A673 (cell line): ENCODE measurements around the gene RELL1. TPM values are rescaled to one million over a fixed set of nuclear protein-coding genes. Genes with fewer than 3 reads are reported as not detected.

ENCODE experiments used
- BruUV-seq: library from RNA; stranded (reverse); fragments of 400-500 nt; replicated peaks from 2 replicates; lab custom pipeline; 2021; lab: Mats Ljungman, UMichigan
- CTCF ChIA-PET: fragments of 300-600 bp; sonication (Branson Sonifier 250); formaldehyde crosslinking; loops from one replicate; lab custom pipeline; 2022; ENCODE audit warnings: antibody characterized with exemption; lab: Charles Lee
- POLR2A ChIA-PET: fragments of 300-600 bp; sonication (Branson Sonifier 250); formaldehyde crosslinking; loops from one replicate; lab custom pipeline; 2022; ENCODE audit warnings: antibody characterized with exemption; ENCODE audit not compliant: low non-redundant PET; lab: Charles Lee
- DNase-seq: peaks from one replicate; pipeline ENCODE4 v3.0.0-alpha.2; 2015; ENCODE audit warnings: low spot score
- H3K27ac ChIP-seq: fragments of 200-600 bp; sonication (generic); 2 replicates; pipeline ENCODE4 v1.5.1; 2016; ENCODE audit warnings: mixed run types, low read depth, mild to moderate bottlenecking, mixed read lengths, antibody characterized with exemption, low read length; ENCODE audit not compliant: poor library complexity, severe bottlenecking
- H3K27me3 ChIP-seq: fragments of 200-600 bp; sonication (generic); replicated peaks from 2 replicates; pipeline ENCODE4 v1.6.1; 2017; ENCODE audit warnings: mixed run types, low read depth, mild to moderate bottlenecking, mixed read lengths, antibody characterized with exemption, low read length; ENCODE audit not compliant: insufficient read depth, poor library complexity
- H3K36me3 ChIP-seq: fragments of 200-600 bp; sonication (generic); 2 replicates; pipeline ENCODE4 v1.6.1; 2016; ENCODE audit warnings: mixed run types, mild to moderate bottlenecking, mixed read lengths, antibody characterized with exemption, low read length; ENCODE audit not compliant: insufficient read depth, poor library complexity, severe bottlenecking
- H3K4me1 ChIP-seq: fragments of 200-600 bp; sonication (generic); 2 replicates; pipeline ENCODE4 v1.6.1; 2017; ENCODE audit warnings: mixed run types, mild to moderate bottlenecking, mixed read lengths, antibody characterized with exemption, low read length; ENCODE audit not compliant: insufficient read depth, poor library complexity, severe bottlenecking
- H3K4me3 ChIP-seq: fragments of 200-600 bp; sonication (generic); 2 replicates; pipeline ENCODE4 v1.5.1; 2016; ENCODE audit warnings: low read depth, mixed run types, mild to moderate bottlenecking, mixed read lengths, low read length; ENCODE audit not compliant: poor library complexity, severe bottlenecking
- H3K9me3 ChIP-seq: fragments of 200-600 bp; sonication (generic); 2 replicates; pipeline ENCODE4 v1.6.1; 2016; ENCODE audit warnings: mixed run types, low read depth, mild to moderate bottlenecking, mixed read lengths, antibody characterized with exemption, low read length; ENCODE audit not compliant: poor library complexity, severe bottlenecking
- EZH2 ChIP-seq: fragments of 200-600 bp; sonication (generic); IDR thresholded peaks from 2 replicates; pipeline ENCODE4 v1.6.1; 2017; ENCODE audit warnings: borderline replicate concordance, low read depth, mild to moderate bottlenecking, mixed read lengths, antibody characterized with exemption, low read length; ENCODE audit not compliant: poor library complexity, severe bottlenecking
- intact Hi-C: fragments of 100-400 bp; cut with micrococcal nuclease; formaldehyde crosslinking; loops from one replicate; pipeline ENCODE4 v1.10.0; 2022; ENCODE audit not compliant: unreplicated experiment
- total RNA-seq: library from RNA; stranded (reverse); gene quantifications from 2 replicates; pipeline ENCODE4 v1.2.3, GENCODE V29; 2021
- TF ChIP-seq, protein P1 (sequence below): fragments of 300-800, 200-600 bp; sonication (generic); conservative IDR thresholded peaks from 2 replicates; pipeline ENCODE4 v1.5.1; 2017; ENCODE audit warnings: low read depth, mild to moderate bottlenecking, antibody characterized with exemption, low read length, moderate library complexity, mixed read lengths

RELL1 gene
- total RNA-seq, 1 experiment from 2014 or later, result 6.0 TPM

DNA sequence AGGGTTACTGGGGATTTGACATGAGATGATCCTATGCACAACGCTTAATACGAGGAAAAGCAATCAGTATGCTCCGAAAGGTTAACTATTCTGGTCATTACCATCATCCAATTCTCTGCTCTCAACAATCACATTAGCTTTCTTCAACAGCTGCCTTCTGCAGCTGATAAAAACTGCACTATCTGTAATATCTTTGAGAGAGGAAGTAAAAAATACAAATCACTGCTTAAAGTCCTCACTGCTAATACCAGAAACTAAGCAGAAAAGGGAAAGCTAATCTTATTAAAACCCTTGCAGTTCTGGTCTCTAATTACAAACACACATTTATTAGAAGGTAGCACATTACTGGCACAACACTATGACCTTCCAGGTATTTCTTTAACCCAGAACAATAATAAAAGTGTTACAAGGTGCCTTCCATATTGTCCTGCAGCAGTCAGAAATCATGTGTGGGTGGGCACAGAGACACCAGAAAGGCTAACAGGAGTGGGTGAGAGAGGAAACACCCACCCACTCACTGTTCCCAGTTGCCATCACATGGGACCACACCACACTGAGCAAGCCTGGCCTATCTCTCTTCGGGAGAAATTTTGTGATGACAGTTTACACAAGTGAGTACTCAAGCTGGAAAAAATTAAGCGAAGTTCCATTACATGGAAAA is 71.0 kb downstream of the RELL1 start:
- BruUV-seq, result no TSS peak
- H3K27me3 ChIP-seq, result no peaks in the 10 kb centered on the region
- intact Hi-C loops, result no loop called here
- peaks cover 29% of the 10 kb centered on the region for H3K4me1 ChIP-seq
- ChIA-PET POLR2A (no interaction called here), CTCF (no interaction called here)
- no peak overlapping the region for H3K4me3 ChIP-seq
- no peak for DNase-seq
- H3K27ac ChIP-seq, result peak overlapping the region; percentile 60
- TF ChIP-seq, protein P1, sequence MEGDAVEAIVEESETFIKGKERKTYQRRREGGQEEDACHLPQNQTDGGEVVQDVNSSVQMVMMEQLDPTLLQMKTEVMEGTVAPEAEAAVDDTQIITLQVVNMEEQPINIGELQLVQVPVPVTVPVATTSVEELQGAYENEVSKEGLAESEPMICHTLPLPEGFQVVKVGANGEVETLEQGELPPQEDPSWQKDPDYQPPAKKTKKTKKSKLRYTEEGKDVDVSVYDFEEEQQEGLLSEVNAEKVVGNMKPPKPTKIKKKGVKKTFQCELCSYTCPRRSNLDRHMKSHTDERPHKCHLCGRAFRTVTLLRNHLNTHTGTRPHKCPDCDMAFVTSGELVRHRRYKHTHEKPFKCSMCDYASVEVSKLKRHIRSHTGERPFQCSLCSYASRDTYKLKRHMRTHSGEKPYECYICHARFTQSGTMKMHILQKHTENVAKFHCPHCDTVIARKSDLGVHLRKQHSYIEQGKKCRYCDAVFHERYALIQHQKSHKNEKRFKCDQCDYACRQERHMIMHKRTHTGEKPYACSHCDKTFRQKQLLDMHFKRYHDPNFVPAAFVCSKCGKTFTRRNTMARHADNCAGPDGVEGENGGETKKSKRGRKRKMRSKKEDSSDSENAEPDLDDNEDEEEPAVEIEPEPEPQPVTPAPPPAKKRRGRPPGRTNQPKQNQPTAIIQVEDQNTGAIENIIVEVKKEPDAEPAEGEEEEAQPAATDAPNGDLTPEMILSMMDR, result no peak
- TF ChIP-seq EZH2, result no peak
- H3K9me3 ChIP-seq, result no peaks in the 10 kb centered on the region
- no peaks in the 10 kb centered on the region for H3K36me3 ChIP-seq

DNA sequence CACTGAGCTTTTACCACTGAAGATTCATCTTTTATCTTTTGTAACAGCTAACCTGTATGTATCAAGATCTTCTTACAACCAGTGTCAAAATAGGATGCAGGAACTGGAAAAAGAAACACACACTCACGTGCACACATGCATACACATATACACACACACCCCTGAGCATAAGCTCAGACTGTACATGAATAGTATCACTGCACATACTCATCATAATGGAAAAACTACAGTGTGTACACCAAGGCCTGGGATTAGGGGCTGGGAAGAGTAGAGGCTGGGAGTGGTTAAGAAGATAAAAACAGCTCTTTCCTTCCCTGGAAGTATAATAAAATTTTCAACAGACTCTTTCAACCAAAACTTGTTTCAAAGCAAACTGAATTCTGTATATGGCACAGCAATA is 73.4 kb downstream of the RELL1 start:
- CTCF ChIA-PET, result no interaction called here
- BruUV-seq, result no TSS peak

DNA sequence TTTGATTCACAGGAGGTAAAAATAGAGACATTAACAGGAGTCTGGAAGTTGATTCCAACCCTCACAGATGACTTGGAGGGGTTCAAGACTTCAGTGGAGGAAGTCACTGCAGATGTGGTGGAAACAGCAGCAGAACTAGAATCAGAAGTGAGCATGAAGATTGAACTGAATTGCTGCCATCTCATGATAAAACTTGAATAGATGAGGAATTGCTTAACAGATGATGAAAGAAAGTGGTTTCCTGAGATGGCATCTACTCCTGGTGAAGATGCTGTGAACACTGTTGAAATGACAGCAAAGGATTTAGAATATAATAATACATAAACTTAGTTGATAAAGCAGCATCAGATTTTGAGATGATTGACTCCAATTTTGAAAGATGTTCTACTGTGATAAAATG is 76.5 kb downstream of the RELL1 start:
- DNase-seq, result no peak
- no TSS peak for BruUV-seq
- POLR2A ChIA-PET, result no interaction called here
- H3K27me3 ChIP-seq, result no peaks in the 10 kb centered on the region
- H3K27ac ChIP-seq, result no peak overlapping the region
- no peaks in the 10 kb centered on the region for H3K9me3 ChIP-seq
- no peak for TF ChIP-seq EZH2
- TF ChIP-seq, protein P1, result no peak
- H3K4me3 ChIP-seq, result no peak overlapping the region
- intact Hi-C loops, result no loop called here
- peaks cover 11% of the 10 kb centered on the region for H3K4me1 ChIP-seq
- H3K36me3 ChIP-seq, result no peaks in the 10 kb centered on the region
- CTCF ChIA-PET, result no interaction called here

More for the DNA sequence above, 73.4 kb downstream of the RELL1 start:
- no peaks in the 10 kb centered on the region for H3K36me3 ChIP-seq
- no peaks in the 10 kb centered on the region for H3K9me3 ChIP-seq
- POLR2A ChIA-PET, result no interaction called here
- H3K4me1 ChIP-seq, result peaks cover 29% of the 10 kb centered on the region
- H3K27me3 ChIP-seq, result no peaks in the 10 kb centered on the region
- intact Hi-C loops, result no loop called here
- no peak overlapping the region for H3K4me3 ChIP-seq
- no peak overlapping the region for H3K27ac ChIP-seq
- DNase-seq, result no peak
- TF ChIP-seq EZH2, result no peak
- TF ChIP-seq, protein P1, result no peak
